ENCODE data around the gene ACTA2.

The ACTA2 gene

DNA sequence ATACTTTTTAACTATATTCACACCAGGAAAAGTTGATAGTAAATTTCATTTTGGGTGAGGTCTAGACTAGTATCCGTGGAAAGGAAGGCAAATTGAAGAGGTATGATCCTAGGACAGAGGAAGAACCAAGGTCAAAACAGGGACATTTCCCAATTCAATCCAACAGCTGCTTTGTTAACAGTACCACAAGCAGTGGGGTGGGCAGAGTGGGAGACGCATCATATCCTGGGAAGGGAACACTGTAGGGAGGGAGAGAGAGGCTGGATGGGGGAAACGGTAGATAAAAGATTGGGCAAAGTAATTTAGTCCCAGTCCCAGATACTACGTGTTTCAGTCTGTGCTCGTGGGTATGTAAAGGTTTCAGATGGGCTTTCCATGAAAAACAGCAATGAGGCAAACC is 28.9 kb upstream of the ACTA2 start:
- TF ChIP-seq, protein P1, sequence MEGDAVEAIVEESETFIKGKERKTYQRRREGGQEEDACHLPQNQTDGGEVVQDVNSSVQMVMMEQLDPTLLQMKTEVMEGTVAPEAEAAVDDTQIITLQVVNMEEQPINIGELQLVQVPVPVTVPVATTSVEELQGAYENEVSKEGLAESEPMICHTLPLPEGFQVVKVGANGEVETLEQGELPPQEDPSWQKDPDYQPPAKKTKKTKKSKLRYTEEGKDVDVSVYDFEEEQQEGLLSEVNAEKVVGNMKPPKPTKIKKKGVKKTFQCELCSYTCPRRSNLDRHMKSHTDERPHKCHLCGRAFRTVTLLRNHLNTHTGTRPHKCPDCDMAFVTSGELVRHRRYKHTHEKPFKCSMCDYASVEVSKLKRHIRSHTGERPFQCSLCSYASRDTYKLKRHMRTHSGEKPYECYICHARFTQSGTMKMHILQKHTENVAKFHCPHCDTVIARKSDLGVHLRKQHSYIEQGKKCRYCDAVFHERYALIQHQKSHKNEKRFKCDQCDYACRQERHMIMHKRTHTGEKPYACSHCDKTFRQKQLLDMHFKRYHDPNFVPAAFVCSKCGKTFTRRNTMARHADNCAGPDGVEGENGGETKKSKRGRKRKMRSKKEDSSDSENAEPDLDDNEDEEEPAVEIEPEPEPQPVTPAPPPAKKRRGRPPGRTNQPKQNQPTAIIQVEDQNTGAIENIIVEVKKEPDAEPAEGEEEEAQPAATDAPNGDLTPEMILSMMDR (IDR thresholded peaks at IDR 0.05; ENCODE audit: low read depth, low read length) = no peak
- no peak for DNase-seq (ENCODE audit: extremely low read depth, low read depth)

DNA sequence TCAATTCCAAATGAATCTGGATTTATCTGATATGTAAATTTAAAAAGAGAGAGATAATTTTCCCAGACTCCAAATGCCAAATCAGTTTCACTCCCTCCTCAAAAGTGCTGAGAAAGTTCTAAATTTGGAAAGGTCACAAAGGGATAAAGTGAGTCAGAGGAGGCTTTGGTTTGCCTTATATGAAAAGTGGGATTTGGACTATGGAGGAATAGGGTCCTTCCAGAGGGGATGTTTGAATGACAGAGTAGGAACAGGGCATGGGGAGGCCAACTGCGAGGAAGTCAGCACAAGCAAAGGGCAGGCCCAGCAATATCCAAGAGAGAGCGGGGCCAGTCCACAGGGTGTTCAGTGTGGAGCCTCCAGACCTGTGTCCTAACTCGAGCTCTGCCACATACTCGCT is 28.2 kb upstream of the ACTA2 start:
- TF ChIP-seq, protein P1 (IDR thresholded peaks at IDR 0.05; ENCODE audit: low read depth, low read length) = no peak
- DNase-seq (ENCODE audit: extremely low read depth, low read depth) = no peak

DNA sequence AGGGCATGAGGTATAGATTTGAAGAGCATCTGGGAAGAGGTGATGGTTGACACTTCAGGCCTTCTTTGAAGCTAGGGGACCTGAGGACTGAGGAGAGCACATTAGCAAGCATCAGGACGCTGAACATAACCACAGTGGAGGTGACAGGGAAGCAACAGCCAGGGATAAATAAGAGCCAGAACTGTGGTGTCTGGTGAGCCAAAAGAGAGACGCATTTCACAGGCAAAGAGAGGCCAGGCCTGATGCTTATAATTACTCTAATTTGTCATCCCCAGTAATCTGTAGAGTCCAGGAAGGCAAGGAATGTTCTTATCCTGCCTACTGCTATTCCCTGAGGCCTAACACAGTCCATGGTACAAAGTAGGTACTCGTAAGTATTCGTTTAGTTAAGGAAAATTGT is 27.7 kb upstream of the ACTA2 start:
- TF ChIP-seq, protein P1 (IDR thresholded peaks at IDR 0.05; ENCODE audit: low read depth, low read length) = no peak
- DNase-seq (ENCODE audit: extremely low read depth, low read depth) = no peak

DNA sequence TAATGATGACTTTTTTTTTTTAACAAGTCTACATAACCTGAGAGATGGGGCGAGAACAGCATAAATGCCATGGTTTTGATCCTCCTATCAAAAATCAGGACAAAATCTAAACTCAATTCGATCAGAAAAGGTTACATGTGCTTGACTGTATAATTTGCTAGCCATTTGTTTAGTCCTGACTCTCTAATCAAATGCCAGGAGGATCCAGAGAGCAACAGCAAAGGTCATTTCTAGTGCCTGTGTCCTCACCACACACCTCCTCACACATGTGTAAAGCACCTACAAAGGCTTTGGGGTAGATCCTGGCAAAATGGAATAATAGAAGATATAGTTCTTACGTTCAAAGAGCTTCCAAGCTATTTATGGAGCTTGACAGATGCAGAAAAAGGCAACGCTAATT is 27.0 kb upstream of the ACTA2 start:
- TF ChIP-seq, protein P1 (IDR thresholded peaks at IDR 0.05; ENCODE audit: low read depth, low read length) = no peak
- DNase-seq (ENCODE audit: extremely low read depth, low read depth) = no peak

DNA sequence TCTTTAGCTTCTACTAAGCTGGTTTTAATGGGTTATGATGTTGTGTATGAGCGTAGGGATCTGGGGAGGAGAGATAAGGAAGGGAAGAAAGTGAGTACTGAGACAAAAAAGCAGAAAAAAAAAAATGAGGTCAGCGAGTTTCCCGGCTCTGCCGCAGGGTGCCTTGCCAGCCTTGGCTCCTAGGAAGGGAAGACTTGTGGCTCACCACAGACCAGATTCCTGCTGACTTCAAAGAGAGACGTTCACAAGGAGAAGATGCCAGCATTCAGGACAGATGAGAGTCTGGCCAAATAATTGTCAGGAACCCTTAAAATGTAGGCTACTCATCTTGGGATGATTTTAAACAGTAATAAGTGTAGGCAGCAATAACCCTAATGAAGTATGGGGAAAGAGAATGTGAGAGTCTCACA is 26.6 kb upstream of the ACTA2 start:
- peak; percentile 46 for DNase-seq (ENCODE audit: extremely low read depth, low read depth)

DNA sequence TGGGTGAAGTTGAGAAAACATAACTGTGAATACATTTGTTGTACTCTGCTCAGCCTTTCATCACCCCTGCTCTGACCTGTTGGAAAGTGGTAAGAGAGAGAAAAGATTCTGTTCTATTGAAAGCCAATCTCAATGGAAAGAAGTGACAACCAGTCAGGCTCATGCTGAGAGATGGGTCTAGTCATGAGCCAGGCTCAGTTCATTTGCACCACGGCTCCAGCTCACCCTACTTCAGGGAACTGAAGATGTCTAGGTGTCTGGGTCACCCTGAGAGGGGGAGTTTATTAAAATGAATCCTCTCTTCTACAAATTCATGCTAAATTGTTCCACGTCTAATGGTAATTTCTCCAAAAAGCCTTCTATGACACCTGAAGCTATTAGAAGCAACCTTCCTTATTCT is 25.9 kb upstream of the ACTA2 start:
- TF ChIP-seq, protein P1 (IDR thresholded peaks at IDR 0.05; ENCODE audit: low read depth, low read length) = no peak
- DNase-seq (ENCODE audit: extremely low read depth, low read depth) = no peak

More for the DNA sequence above, 26.6 kb upstream of the ACTA2 start:
- TF ChIP-seq, protein P1 (IDR thresholded peaks at IDR 0.05; ENCODE audit: low read depth, low read length) = no peak

DNA sequence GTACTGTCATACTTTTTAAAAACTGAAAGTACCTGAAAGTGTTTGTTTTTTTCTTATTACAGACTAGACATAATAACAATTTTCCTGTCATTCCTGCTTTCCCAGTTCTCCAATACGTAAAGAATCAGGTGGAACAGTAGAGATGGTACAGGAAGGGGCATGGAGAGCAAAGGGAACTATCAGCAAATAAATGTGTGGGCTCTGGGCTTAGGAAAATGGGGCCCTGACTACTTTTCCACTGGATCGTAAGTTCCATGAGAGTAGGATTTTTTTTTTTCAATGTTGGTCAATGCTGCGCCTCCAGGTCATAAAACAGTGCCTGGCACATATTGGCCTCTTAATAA is 22.8 kb upstream of the ACTA2 start:
- TF ChIP-seq, protein P1 (IDR thresholded peaks at IDR 0.05; ENCODE audit: low read depth, low read length) = no peak
- DNase-seq (ENCODE audit: extremely low read depth, low read depth) = no peak
